ENCODE results near the gene NRG2.

NRG2 gene

DNA sequence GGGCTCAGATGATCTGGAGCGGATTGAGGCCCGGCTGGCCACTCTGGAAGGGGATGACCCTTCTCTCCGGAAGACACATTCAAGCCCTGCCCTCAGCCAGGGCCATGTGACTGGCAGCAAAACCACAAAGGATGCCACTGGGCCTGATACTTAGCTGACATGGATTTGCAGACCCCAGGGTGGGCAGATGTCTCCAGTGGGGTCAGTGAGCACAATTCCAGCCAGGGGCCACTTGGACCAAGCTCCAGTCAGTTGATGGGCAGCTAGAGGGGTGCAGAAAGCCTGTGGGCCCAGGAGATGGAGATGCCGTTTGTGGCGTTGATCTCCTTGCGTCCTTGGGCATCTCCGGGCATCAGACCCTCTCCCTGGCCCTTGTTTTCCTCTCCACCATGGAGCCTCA is 200.8 kb downstream of the NRG2 start:
- H3K9ac ChIP-seq (ENCODE audit: low read length), result no peak overlapping the region
- no peak overlapping the region for H3K4me3 ChIP-seq (ENCODE audit: insufficient read depth, low read length, poor library complexity, severe bottlenecking)
- H3K79me2 ChIP-seq (ENCODE audit: insufficient read depth, low read length), result no peaks in the 10 kb centered on the region
- no peaks in the 10 kb centered on the region for H3K9me3 ChIP-seq (ENCODE audit: insufficient read depth, low read length)
- TF ChIP-seq, protein P1, sequence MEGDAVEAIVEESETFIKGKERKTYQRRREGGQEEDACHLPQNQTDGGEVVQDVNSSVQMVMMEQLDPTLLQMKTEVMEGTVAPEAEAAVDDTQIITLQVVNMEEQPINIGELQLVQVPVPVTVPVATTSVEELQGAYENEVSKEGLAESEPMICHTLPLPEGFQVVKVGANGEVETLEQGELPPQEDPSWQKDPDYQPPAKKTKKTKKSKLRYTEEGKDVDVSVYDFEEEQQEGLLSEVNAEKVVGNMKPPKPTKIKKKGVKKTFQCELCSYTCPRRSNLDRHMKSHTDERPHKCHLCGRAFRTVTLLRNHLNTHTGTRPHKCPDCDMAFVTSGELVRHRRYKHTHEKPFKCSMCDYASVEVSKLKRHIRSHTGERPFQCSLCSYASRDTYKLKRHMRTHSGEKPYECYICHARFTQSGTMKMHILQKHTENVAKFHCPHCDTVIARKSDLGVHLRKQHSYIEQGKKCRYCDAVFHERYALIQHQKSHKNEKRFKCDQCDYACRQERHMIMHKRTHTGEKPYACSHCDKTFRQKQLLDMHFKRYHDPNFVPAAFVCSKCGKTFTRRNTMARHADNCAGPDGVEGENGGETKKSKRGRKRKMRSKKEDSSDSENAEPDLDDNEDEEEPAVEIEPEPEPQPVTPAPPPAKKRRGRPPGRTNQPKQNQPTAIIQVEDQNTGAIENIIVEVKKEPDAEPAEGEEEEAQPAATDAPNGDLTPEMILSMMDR (IDR thresholded peaks at IDR 0.05; ENCODE audit: insufficient read depth, low read length, poor library complexity, severe bottlenecking), result no peak
- TF ChIP-seq EZH2phosphoT487 (conservative IDR thresholded peaks at IDR 0.05; ENCODE audit: low read length), result no peak
- no peaks in the 10 kb centered on the region for H3F3A ChIP-seq (ENCODE audit: insufficient read depth)
- H2AFZ ChIP-seq (ENCODE audit: low read depth, low read length, severe bottlenecking), result no peak overlapping the region
- no peaks in the 10 kb centered on the region for H3K36me3 ChIP-seq (ENCODE audit: low read length)
- H3K9me2 ChIP-seq (replicated peaks; ENCODE audit: insufficient read depth, low read length), result no peaks in the 10 kb centered on the region
- no peak overlapping the region for H3K4me2 ChIP-seq (ENCODE audit: low read depth, low read length, poor library complexity, severe bottlenecking)
- no peaks in the 10 kb centered on the region for H4K20me1 ChIP-seq (ENCODE audit: low read depth, low read length)
- no peaks in the 10 kb centered on the region for H3K27me3 ChIP-seq (ENCODE audit: low read length)
- no peak overlapping the region for H3K27ac ChIP-seq (ENCODE audit: low read depth, low read length)

DNA sequence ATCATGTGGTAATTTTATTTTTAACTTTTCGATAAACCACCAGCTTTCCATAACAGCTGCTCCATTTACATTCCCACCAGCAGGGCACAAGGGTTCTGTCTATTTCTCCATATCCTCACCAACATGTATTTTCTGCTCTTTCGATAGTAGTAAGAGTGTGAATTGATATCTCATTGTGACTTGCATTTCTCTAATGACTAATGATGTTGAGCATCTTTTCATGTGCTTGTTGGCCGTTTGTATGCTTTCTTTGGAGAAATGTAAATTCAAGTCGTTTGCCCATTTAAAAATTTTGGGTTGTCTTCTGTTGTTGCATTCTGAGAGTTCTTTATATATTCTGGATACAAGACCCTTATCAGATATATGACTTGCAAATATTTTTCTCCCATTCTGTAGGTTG is 201.6 kb downstream of the NRG2 start:
- Histone ChIP-seq H3K79me2 (ENCODE audit: insufficient read depth, low read length) (no peaks in the 10 kb centered on the region), H3K9me3 (ENCODE audit: insufficient read depth, low read length) (no peaks in the 10 kb centered on the region), H4K20me1 (ENCODE audit: low read depth, low read length) (no peaks in the 10 kb centered on the region), H3K9ac (ENCODE audit: low read length) (no peak overlapping the region), H3K4me2 (ENCODE audit: low read depth, low read length, poor library complexity, severe bottlenecking) (no peak overlapping the region), H3K9me2 (replicated peaks; ENCODE audit: insufficient read depth, low read length) (no peaks in the 10 kb centered on the region), H3K27me3 (ENCODE audit: low read length) (no peaks in the 10 kb centered on the region), H2AFZ (ENCODE audit: low read depth, low read length, severe bottlenecking) (no peak overlapping the region), H3K4me3 (ENCODE audit: insufficient read depth, low read length, poor library complexity, severe bottlenecking) (no peak overlapping the region), H3K36me3 (ENCODE audit: low read length) (no peaks in the 10 kb centered on the region), H3K27ac (ENCODE audit: low read depth, low read length) (no peak overlapping the region), H3F3A (ENCODE audit: insufficient read depth) (no peaks in the 10 kb centered on the region)
- TF ChIP-seq, protein P1 (IDR thresholded peaks at IDR 0.05; ENCODE audit: insufficient read depth, low read length, poor library complexity, severe bottlenecking), result no peak
- no peak for TF ChIP-seq EZH2phosphoT487 (conservative IDR thresholded peaks at IDR 0.05; ENCODE audit: low read length)

DNA sequence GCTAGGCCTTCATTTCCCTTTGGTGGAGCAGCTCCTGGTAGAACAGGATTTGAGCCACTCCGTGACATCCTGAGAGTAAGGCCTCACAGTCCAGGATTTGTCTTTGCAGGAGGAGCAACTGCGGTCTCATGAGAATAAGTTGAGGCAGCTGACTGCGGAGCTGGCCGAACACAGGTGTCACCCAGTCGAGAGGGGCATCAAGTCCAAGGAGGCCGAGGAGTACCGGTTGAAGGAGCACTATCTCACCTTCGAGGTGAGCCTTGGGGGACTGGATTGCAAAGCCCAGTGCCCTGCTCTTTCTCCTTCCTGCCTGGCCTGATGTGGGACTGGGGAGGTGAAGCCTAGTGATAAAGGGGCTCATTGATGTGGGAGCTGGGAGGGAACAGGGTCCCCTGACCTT is 203.2 kb downstream of the NRG2 start:
- Histone ChIP-seq H3F3A (ENCODE audit: insufficient read depth) (no peaks in the 10 kb centered on the region), H3K4me3 (ENCODE audit: insufficient read depth, low read length, poor library complexity, severe bottlenecking) (no peak overlapping the region), H3K9ac (ENCODE audit: low read length) (no peak overlapping the region), H3K9me2 (replicated peaks; ENCODE audit: insufficient read depth, low read length) (no peaks in the 10 kb centered on the region), H4K20me1 (ENCODE audit: low read depth, low read length) (no peaks in the 10 kb centered on the region), H3K9me3 (ENCODE audit: insufficient read depth, low read length) (no peaks in the 10 kb centered on the region), H3K4me2 (ENCODE audit: low read depth, low read length, poor library complexity, severe bottlenecking) (no peak overlapping the region), H2AFZ (ENCODE audit: low read depth, low read length, severe bottlenecking) (no peak overlapping the region), H3K79me2 (ENCODE audit: insufficient read depth, low read length) (no peaks in the 10 kb centered on the region), H3K27me3 (ENCODE audit: low read length) (no peaks in the 10 kb centered on the region), H3K36me3 (ENCODE audit: low read length) (no peaks in the 10 kb centered on the region), H3K27ac (ENCODE audit: low read depth, low read length) (no peak overlapping the region)
- no peak for TF ChIP-seq EZH2phosphoT487 (conservative IDR thresholded peaks at IDR 0.05; ENCODE audit: low read length)
- TF ChIP-seq, protein P1 (IDR thresholded peaks at IDR 0.05; ENCODE audit: insufficient read depth, low read length, poor library complexity, severe bottlenecking), result no peak
